GM12874 (cell line): ENCODE data around the gene FBN3.
A peak's percentile ranks its signal among the peaks of the same experiment; 100 is the strongest.

Experiments used
- CTCF ChIP-seq: IDR thresholded peaks from 2 replicates; pipeline ENCODE4 v1.5.1; 2011; ENCODE audit warnings: low read depth, mild to moderate bottlenecking, control low read depth, low read length, moderate library complexity; ENCODE audit not compliant: insufficient read depth

Gene FBN3

GRCh38 chr19:8075158-8076074 is 74.0 kb downstream of the FBN3 start:
- no peak for TF ChIP-seq CTCF

DNA sequence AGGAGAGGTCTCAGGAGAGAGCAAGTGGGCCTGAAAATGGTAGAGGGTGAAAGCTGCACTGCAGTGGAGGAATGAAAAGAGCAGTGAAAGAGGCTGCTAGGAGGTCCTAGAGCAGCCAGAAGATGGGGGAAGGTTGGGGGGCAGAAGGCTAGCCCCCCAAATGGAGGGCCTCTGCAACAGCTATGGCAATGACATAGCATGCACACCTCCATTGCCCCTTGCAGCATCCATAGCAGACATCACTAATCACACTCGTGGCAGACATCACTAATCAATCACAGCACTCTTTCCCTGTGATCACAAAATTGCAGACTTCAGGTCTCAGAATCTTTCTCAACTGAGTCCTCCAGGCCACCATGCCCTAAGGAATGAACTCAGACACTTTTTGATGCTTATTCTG is 74.9 kb downstream of the FBN3 start:
- no peak for TF ChIP-seq CTCF

DNA sequence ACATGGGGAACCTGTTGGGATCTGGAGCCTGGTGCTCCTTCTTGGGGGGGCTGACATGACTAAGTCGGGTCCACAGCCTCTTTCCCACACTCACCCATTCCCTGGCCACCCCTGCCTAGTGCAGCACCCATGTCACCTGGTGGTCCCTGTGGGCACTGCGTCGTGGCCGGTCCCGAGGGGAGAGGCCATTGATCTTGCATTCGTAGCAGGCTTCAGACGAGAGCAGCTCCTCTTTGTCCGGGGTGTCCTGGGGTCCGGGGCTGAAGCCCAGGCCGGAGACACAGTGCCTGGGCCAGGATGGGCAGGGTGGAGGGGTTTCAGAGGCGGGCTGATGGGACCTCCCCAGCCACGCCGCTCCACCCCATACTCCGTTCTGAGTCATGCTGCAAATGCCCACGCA is 77.5 kb downstream of the FBN3 start:
- TF ChIP-seq CTCF = no peak

DNA sequence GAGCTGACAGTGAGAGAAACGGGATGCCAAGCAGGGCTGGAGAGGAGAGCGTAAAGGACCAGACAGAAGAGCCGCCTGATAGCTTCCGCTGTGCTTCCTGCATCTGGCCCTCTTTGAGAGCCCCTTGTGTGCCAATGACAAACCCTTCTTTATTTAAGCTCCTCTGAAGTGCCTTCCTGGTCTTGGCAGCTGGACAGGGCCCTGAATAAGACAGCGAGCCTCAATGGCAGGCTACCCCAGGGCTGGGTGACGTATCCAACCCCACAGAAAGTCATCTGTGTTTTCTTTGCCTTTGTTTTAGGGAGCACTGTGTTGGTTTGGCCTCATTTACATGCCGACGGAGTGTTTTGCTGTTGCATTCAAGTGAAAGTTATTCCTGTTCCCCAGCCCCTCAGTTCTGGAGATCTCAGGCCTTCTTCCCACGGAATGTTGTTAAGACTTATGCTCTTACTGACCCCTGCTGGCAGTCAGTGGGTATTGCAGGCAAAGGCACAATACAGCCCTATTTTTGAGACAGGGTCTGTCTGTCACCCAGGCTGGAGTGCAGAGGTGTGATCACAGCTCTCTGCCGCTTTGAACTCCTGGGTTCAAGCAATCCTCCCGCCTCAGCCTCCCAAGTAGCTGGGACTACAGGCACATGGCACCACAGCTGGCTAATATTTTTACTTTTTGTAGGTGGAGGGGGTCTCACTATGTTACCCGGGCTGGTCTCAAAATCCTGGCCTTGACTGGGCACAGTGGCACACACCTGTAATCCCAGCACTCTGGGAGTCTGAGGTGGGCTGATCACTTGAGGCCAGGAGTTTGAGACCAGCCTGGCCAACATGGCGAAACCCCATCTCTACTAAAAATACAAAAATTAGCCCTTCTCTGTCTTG is 80.1 kb downstream of the FBN3 start:
- peak; percentile 76 for TF ChIP-seq CTCF

DNA sequence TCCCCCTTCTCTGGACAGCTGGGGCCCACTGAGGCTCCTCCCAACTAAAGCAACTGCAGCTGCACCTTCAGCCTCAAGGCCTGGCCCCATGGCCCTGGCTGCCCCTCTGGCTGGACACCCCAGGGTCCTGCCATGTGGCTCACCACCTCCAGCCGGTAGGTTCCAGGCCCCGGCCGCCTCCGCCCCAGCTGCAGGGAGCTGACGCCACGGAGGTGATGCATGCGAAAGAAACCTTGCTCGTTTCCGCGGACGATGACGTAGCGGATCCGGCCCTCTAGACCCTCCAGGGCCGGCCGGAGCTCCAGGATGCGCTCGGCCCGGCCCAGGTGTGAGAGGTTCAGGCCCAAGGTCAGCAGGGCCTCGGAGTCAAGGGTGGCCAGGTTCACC is 83.5 kb downstream of the FBN3 start:
- TF ChIP-seq CTCF = no peak

GRCh38 chr19:8064911-8065874 is 84.2 kb downstream of the FBN3 start:
- no peak for TF ChIP-seq CTCF
